Ramos (cell line): ENCODE results near the gene DIAPH2.
"Not testable (repeated sequence)": the region's sequence is repeated elsewhere in the genome, so short reads cannot be mapped to it uniquely, and the experiment has no call there.

Source experiments
- in situ Hi-C: fragments of 300-500 bp; cut with MboI; formaldehyde crosslinking; loops from one replicate; pipeline ENCODE4 v1.14.3; 2022; ENCODE audit warnings: low sequenced_read_pairs; ENCODE audit not compliant: unreplicated experiment

Gene DIAPH2

DNA sequence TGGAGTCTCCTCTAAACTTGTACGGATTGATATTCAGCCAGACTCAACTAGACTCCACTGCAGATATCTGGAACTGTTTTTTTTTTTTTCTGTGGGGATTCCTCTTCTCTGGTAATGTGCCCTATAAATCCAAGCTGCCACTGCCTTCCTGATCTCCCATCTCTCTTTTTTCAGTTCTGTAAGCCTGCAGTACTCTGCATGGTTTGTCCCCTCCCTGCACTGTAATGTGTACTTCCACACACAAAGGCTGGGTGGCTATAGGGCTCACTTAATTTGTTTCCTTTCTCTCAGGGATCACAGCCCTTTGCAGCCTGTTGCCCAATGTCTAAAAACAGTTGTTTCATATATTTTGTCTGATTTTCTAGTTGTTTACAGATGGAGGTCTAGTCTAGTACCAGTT, 114.3 kb downstream of the DIAPH2 start:
- in situ Hi-C loops = no loop called here

- in situ Hi-C loops = no loop called here
Measured at GRCh38 chrX:96807318-96807717, 122.7 kb downstream of the DIAPH2 start.

DNA sequence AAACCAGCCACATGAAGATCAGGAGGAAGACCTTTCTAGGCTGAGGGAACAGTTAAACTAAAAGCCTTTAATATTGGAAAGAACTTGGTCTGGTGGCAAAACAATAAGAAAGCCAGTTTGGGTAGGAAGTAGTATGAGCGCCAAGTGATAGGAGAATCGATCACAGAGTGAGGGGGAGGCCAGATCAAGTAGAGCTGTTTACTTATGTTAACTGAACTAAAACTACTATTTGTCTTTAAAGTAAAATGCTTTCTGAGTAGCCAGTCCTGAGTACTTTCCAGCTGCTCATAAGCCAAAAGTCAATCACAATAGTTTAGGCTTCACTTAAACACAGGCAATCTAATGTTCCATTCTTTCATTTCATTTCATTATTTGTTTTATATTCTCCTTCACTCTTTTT, 136.3 kb downstream of the DIAPH2 start:
- in situ Hi-C loops = no loop called here

DNA sequence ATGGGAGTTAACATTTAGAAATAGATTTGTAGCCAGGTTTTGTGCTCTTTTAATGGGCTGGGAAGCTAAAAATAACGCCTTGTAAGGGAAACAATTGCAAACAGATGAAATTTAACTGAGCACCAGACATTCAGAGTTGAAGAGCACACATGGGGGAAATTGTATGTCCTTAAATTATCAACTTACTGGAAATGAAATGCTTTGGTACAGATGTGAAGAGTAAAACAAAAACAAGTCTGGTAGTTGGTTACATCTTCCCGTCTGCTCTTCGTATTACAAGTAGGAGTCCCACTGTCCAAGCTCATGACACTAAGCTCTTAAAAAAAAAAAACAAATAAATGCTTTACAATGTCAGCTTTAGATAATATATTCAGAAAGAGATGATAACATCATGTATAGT, 139.5 kb downstream of the DIAPH2 start:
- in situ Hi-C loops = no loop called here

DNA sequence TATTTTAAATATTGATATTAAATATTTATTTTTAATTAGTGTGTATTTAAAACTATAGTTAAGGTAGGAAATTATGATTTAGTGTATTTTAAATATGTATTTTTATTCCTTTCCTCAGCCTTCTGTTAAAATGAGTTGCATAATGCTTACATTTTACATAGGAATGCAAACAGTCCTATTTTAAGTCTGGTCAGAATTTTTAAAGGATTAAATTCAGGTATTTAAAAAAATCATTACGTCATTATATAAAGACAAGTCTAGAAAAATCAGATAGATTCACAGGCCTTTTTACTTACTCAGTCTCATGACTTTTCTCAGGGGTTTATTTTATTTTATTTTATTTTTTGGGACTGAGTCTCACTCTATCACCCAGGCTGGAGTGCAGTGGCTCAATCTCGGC, 148.7 kb downstream of the DIAPH2 start:
- in situ Hi-C loops = no loop called here

DNA sequence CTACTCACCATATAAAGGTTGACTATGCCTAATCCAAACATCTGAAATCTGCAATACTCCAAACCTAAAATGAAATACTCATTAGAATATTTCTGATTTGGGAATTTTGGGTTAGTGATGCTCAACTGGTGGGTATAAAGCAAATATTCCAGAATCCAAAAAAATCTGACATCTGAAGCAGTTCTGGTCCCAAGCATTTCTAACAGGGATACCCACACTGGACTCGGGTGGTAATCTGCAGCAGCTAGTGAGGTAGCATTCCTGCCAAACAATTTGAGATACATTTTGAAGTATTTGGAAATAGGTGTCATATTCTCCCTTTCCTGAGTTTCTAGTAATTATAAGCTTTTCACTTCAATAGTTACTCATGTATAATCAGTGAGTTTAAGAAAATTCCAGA, 149.5 kb downstream of the DIAPH2 start:
- in situ Hi-C loops = no loop called here

GRCh38 chrX:96835660-96836289, 151.1 kb downstream of the DIAPH2 start:
- in situ Hi-C loops = no loop called here

- in situ Hi-C loops = no loop called here
Measured at GRCh38 chrX:96837808-96838207, 153.2 kb downstream of the DIAPH2 start.

GRCh38 chrX:96838537-96838936, 153.9 kb downstream of the DIAPH2 start:
- in situ Hi-C loops = no loop called here

GRCh38 chrX:96841325-96841724, 156.7 kb downstream of the DIAPH2 start:
- in situ Hi-C loops = no loop called here

- in situ Hi-C loops = not testable (repeated sequence)
Measured at GRCh38 chrX:96841866-96842265, 157.2 kb downstream of the DIAPH2 start.

- in situ Hi-C loops = no loop called here
Measured at GRCh38 chrX:96843566-96843965, 158.9 kb downstream of the DIAPH2 start.

DNA sequence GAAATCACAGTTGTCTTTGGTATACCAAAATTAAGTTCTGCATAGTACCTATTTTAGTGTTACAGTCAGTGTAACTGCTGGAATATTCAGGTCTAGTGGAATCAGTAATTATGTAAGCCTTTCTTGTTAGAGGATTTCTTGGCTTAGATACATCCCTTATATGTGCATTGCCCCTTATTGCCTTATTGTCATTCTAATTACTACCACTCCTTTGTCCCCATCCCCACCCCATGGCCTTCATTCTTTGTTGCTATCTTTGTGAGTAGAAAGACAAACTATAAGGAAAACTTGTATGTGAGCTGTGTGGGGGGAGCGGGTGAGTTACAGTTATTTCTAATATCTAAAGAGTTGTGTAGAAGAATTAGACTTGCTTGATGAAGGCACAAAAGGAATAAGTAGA, 162.2 kb downstream of the DIAPH2 start:
- in situ Hi-C loops = no loop called here

- in situ Hi-C loops = not testable (repeated sequence)
Measured at GRCh38 chrX:96859422-96859821, 174.8 kb downstream of the DIAPH2 start.

- in situ Hi-C loops = no loop called here
Measured at GRCh38 chrX:96861218-96861617, 176.6 kb downstream of the DIAPH2 start.

- in situ Hi-C loops = no loop called here
Measured at GRCh38 chrX:96861661-96862060, 177.0 kb downstream of the DIAPH2 start.

DNA sequence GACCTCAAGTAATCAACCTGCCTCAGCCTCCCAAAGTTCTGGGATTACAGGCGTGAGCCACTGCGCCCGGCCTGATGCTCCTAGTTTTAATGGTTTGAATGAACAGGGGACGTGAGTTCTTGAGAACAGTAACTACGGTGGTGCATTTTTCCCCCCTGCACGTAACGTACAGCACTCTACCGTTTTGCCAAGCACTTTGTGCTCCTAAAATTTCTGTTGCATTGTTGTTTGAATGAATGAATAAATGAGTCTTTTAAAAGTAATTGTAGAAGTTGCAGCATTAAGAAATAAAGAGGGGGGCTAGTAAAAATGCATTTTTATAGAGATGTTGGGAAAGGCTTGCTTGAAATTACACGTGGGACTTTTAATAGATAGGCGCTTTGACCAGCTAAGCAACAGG, 199.0 kb downstream of the DIAPH2 start, which contains the start of gene RPA4:
TSS of gene RPA4 (plus strand) at position 301 of the 400 bp plus-strand sequence. CDS start 403 bp downstream, outside the sequence.
- in situ Hi-C loops = no loop called here

- in situ Hi-C loops = no loop called here
Measured at GRCh38 chrX:96884027-96884426, 199.4 kb downstream of the DIAPH2 start.

- in situ Hi-C loops = no loop called here
Measured at GRCh38 chrX:96889726-96890125, 205.1 kb downstream of the DIAPH2 start.

GRCh38 chrX:96906741-96907140, 222.1 kb downstream of the DIAPH2 start:
- in situ Hi-C loops = no loop called here

- in situ Hi-C loops = no loop called here
Measured at GRCh38 chrX:96907516-96908272, 223.1 kb downstream of the DIAPH2 start.

GRCh38 chrX:96909291-96909690, 224.6 kb downstream of the DIAPH2 start:
- in situ Hi-C loops = no loop called here
